ENCODE measurements around the gene OR6Q1.
"Not testable (repeated sequence)": the region's sequence is repeated elsewhere in the genome, so short reads cannot be mapped to it uniquely, and the experiment has no call there.

OR6Q1 gene, protein sequence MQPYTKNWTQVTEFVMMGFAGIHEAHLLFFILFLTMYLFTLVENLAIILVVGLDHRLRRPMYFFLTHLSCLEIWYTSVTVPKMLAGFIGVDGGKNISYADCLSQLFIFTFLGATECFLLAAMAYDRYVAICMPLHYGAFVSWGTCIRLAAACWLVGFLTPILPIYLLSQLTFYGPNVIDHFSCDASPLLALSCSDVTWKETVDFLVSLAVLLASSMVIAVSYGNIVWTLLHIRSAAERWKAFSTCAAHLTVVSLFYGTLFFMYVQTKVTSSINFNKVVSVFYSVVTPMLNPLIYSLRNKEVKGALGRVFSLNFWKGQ

DNA sequence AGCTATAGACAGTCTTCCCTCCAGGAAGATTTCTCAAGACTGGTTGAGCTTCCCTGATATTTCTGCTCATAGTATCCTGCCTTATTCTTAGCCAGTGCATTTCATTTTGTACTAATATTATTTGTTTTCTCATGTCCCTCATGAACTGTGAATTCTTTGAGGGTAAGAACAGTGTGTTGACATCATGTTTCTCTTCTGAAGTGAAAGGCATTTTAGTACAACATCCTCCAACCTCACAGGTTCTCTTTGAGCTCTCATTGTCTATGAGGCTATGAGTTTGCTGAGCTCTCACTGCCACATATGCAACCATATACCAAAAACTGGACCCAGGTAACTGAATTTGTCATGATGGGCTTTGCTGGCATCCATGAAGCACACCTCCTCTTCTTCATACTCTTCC is at the start of gene OR6Q1:
OR6Q1 (plus strand) TSS at position 301 of the 400 bp plus-strand sequence; CDS start at position 301, 0 bp downstream.
- no peak for DNase-seq

DNA sequence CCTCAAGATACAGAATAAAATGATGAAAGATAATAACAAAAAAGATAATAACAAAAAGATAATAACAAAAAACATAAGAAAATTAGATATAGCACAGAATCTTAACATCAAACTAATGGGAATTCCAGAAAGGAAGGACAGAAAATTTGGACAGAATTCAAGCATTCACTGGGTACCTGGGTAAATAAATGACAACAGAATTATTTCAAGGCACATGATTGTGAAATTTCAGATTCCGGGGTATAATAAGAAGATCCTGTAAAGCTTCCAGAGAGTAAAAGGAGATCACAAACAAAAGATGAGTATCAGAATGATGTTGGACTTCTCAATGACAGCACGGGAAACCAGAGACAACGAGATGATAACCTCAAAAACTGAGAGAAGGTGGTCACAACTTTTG is 49.2 kb upstream of the OR6Q1 start:
- no peak for DNase-seq

DNA sequence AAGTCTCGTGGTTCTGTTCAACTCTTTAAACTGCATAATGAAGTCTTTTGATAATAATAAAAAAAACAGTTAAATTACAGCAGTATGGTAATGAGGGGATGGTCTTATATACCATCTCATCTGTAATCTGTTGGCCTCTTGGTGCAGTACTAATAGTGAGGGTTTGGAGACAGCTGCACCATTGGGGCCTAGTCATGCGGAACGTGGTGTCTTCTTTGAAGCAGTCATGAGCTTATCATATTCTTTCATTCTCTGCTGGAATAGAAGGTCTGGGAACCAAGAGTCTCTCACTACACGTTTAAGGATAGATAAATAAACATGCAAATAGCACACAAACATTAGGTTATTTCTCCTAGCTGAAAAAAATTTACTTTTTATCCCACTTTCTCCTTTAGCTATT is 48.0 kb upstream of the OR6Q1 start:
- no peak for DNase-seq

DNA sequence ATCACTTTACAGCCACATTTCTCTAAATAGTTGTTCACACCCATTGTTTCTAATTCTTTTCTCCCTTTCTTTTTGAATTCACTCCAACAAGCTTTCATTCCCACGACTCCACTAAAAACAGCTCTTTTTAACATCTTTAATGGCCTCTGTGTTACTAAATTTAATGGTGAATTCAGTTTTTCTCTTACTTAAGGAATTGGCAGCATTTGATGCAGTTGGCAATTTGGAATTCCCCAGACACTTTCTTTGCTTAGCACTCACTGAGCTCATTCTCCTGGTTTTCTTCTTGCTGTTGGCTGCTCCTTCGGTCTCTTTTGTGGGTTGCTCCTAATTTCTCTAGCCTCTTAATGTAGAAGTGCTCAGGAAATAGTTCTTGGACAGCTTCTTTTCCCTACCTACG is 47.6 kb upstream of the OR6Q1 start:
- no peak for DNase-seq

DNA sequence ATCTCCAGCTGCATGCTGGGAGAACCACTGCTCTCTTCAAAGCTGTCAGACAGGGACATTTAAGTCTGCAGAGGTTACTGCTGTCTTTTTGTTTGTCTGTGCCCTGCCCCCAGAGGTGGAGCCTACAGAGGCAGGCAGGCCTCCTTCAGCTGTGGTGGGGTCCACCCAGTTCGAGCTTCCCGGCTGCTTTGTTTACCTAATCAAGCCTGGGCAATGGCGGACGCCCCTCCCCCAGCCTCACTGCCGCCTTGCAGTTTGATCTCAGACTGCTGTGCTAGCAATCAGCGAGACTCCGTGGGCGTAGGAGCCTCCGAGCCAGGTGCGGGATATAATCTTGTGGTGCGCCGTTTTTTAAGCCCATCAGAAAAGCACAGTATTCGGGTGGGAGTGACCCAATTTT is 31.2 kb upstream of the OR6Q1 start:
- DNase-seq = not testable (repeated sequence)

DNA sequence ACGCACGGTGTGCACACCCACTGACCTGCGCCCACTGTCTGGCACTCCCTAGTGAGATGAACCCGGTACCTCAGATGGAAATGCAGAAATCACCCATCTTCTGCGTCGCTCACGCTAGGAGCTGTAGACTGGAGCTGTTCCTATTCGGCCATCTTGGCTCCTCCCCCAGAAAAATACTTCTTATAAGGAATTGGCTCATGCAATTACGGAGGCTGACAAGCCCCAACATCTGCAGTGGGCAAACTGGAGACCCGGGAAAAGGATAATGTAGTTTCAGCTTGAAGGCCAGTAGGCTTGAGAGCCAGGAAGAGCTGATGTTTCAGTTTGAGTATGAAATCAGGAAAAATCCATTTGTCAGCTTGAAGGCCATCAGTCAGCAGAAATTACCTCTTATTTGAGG is 30.7 kb upstream of the OR6Q1 start:
- DNase-seq = not testable (repeated sequence)

DNA sequence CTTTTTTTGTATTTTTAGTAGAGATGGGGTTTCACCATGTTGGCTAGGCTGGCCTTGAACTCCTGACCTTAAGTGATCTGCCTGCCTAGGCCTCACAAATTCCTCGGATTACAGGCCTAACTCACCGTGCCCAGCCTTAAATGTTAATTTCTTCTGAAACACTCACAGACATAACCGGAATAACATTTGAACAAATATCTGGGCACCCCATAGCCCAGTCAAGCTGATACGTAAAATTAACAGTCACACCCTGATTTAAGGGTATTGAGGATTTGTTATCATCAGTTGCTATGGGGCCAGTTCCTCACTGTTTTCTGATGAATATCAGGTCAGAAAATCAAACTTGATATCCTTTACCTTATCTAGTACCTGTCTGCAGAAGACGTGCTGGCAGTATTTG is 30.1 kb upstream of the OR6Q1 start:
- no peak for DNase-seq

DNA sequence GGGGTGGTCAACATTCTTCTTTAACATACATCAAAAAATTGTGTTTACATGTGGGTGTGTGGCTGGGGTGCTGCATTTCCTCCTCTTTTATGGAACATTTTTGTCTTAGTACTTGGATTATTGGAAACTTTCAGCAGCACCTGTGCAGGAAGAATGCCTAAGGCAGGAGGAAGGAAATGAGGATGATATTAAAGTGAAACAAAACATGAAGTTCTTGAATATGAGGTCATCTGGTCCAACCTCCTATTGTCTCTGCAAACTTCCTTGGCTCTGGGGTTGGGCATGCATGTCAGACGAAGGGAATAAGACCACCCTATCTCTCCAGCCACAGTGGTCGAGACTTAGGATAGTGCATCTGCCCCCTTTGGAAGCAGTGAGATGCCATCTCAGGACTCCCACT is 27.7 kb upstream of the OR6Q1 start:
- no peak for DNase-seq

DNA sequence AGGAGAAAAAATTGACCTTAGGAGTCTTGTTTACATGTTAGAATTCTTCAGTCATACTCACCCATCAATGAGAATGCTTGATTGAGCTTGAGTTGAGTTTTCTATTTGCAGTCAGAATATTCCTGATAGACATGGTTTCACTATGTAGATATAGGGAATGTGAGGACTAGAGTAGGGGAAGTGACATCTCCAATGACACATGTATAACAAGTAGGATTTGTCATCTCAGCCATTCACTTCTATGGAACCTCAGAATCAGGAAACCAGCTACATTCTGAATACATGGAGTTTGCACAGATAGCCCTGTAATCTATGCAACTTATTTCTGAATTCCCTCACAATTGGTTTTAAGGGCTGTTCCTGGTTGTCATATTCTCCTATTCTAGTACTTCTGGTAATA is 27.2 kb upstream of the OR6Q1 start:
- DNase-seq = no peak

DNA sequence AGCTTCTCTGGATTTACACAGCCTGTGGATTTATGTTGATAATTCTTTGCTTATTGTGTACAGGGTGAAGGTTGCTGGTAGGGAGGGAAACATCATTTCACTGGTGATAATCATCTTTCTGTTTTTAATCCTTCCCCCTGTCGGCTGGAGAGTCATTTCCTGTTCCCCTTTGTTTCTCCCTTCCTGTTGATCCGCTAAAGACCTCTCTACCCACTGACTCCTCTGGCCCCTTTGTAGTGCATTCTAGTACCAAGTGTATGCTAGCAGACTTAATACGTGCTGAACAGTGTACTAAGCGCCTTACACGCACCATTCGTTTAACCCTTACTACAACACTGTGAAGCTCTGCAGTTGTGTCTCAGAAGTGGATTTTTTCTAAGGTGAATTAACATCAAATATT is 26.1 kb upstream of the OR6Q1 start:
- DNase-seq = no peak

DNA sequence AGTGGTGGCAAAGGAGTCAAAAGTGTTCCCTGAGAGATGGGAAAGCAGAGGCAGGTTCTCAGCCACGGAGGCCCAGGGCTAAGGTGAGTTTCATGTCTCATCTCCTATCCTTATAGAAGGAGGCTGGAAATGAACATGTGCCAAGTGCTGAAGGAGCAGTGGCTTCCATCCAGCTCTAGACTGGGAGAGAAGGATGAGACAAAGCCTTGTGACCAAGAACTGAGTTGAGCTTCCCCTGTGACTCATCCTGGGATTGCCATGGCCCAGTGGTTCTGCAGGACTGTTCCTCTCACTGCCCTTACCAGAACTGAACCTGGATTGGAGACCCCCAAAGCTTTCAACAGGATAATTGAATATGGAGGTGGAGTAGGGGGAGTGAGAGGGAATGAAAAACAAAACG is 23.8 kb upstream of the OR6Q1 start:
- no peak for DNase-seq

DNA sequence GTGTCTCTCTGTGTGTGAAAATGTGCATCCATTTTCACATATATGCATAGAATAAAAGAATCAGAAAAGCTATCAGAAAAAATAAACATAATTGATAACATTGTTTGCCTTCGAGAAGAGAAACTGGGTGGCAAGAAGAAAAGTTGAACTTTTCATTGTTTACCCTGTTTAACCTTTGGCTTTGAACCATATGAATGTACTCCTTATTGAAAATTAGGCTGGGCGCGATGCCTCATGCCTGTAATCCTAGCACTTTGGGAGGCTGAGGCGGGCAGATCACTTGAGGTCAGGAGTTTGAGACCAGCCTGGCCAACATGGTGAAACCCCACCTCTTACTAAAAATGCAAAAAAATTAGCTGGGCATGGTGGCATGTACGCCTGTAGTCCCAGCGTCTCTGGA is 19.0 kb upstream of the OR6Q1 start:
- DNase-seq = no peak

DNA sequence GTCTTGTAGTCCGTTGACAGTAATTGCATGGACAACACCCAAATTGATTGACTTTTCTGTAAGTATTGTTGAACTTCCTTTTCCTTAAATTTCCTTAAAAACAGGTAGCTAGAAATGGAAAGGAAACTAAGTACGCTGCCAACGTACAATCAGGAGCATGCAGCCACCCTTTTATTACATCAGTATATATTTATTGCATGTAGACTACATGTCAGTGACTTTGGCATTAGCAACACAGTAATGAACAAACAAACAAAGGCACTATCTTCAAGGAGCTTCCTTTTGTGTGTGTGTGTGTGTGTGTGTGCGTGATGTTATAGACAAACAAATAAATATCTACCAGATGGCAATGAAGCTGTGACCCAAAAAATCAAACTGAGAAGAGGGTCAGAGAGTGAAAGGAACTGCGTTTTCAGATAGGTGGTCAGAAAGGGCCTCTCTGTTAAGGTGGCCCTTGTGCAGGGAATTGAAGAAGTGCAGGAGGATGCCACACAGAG is 7.3 kb upstream of the OR6Q1 start, which contains the start of gene OR9Q1:
OR9Q1 (plus strand) TSS at position 447 of the 497 bp plus-strand sequence. CDS start 155,564 bp downstream, outside the sequence.
- DNase-seq = no peak

DNA sequence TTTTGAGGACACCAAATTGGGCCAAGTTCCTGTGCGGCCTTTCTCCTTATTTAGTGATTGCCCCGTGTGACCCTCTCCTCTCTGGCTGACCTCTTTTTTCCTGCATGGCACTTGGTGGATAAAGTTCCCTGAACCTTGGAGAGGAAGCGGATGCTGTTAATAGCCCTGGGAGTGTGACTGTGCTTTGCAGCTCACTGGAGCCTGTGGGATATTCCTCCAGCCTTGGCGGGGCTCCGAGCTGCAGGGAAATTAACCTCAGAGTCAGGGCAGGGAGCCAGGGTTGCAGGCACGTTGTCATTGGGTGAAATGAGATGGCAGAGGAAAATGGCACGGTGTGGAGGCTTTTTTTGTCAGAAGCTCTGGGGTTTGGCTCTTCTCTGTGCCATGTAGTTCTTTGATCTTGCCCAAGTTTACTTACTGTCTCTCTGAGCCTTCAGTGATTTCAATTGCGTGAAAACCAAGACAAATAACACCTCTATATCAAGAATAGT is 6.1 kb upstream of the OR6Q1 start:
- DNase-seq = no peak

DNA sequence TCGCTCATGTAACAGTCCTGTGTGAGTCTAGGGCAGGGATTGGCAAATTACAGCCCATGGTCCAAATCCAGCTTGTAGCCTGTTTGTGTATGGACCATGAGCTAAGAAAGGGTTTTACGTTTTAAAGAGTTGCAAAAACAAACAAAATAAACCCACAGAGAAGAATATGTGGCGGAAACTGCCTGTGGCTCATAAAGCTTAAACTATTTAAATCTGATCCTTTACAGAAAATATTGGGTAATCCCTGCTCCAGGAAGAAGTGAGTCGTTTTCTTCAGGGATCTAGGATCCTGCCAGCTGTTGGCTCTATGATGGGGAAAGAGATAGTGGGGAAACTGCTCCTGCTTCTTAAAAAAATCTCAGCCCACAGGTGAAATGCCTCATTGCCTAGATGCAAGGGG is 3.4 kb upstream of the OR6Q1 start:
- no peak for DNase-seq

DNA sequence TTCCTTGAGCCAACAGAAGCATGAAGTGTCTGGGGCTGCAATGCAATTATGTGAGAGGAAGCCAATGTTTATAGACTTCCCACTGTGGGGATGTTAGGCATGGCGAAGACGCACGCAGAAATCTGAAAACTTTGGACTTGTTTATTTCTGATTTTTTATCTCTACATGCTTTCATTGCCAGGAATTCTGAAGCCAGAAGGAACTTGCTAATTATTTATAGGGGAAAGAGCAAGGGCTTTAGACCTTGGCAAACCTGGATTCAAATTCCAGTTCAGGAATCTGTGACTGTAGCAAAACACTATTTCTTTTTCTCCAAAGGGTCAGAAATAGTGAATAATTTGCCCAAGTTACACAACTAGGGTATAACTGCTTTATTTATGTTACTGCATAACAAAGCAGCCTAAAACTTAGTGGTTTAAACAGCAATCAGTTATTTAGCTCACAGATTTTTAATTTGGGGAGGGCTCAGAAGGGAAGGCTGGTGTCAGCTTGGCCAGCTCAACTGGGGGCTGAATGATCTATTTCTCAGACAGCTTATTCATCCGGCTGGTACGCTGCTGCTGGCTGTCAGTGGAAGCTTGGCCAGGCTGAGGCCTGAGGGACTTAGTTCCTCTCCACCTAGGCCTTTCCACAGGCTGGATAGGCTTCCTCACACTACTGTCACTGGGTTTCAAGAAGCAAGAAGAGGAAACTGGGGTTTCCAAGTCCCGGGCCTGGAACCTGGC is 1.9 kb upstream of the OR6Q1 start:
- DNase-seq = no peak

DNA sequence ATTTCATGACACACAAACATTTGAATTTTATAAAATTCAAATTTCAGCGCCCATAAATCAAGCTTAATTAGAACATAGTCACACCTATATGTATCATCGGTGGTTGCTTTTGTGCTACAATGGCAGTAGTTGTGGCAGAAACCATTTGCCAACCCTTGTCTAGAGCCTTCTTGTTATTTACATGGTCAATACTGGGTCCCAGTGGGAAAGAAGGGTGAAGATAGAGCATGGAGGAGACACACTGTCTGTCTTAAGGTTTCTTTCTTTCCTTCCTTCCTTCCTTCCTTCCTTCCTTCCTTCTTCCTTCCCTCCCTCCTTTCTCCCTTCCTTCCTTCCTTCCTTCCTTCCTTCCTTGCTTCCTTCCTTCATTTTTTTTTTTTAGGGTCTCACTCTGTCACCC is 3.7 kb downstream of the OR6Q1 start:
- no peak for DNase-seq

DNA sequence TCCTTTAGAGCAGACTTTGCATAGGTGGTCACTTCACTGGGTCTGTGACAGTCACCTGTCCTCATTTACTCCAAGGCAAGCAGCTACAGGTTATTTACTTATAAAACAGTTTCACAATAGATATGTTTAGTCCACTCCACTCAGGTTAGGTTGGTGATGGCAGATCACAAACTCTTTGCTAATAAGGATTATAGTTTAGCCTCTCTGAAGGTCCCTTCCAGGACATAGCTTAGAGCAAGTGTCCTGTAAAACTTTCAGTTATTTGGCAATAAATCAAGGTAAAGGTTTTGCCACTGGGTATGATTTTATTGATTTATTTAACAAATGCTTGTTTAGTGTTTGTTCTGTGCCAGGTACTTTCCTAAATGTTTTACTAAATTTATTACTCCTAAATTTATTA is 8.8 kb downstream of the OR6Q1 start:
- no peak for DNase-seq

DNA sequence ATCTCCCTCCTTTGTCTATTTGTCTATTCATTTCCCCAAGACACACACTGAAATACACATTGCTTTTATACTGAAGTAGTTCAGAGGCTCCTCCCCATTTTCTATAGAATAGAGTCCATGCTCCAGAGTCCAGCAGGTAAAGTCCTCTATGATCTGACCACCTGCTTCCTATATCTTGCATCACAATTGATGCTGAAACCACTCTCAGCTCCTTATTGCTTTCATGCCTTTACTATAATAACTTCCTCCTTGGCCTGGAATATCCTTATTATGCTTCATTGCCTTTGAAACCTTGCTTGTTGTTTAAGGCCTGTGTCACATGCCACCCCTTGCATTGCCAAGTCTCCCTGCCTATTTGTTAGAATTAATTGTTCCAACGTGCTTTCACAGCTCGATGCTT is 12.6 kb downstream of the OR6Q1 start:
- DNase-seq = no peak

DNA sequence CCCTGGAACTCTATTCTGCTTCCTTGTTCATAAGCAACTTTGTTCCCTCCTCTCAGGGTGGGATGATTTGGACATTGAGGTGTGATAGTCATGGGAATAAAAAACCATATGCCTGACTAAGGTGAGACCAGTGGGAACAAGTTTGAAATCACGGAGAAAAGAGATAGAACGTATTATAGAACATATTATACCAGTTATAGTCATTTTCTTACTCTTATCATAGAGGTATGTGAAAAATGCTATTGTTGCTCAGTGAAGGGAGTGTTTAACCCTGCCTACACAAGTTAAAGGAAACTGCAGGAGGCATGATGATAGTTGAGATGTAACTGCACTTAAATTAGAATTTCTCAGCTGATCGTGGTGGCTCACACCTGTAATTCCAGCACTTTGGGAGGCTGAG is 15.5 kb downstream of the OR6Q1 start:
- DNase-seq = no peak

DNA sequence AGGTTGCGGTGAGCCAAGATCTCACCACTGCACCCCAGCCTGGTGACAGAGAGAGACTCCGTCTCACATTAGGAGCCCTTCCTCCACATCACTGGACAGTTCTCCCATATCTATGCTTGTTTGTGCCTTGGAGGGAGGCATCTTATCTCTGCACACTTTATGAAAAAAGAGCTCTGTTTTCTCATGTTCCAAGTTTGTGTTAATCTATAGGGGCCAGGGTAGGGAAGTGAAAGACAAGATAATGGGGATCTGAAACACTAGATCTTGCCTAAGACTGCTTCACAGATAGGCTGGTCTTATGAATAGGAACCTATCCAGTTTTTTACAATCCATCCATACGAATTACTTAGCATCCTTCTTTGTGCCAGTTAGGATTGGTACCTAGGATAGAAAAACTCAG is 17.1 kb downstream of the OR6Q1 start:
- no peak for DNase-seq

DNA sequence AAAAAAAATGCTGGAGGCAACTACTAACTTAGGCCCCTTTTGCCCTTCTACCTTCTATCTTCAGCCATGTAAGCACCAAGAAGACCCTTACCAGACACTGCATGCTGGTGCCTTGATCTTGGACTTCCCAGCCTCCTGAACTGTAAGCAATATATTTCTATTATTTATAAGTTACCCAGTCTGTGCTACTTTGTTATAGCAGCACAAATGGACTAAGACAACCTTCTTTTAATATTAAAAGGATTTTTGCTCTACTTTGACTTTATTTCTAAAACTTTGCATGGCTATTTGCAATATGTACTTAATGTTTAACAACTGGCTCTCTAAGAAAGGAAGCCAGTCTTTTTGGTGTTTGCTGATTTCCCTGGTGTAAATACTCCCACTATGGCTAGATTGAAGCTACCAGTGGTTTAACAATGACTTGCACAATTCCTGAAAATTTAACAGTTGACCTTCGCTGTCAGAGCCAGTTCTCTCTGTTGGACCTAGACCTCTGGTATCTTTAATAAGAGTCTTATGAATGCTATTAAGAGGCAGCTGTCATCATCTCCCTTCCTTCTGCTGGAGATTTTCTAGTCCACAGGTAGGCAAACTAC is 25.2 kb downstream of the OR6Q1 start:
- no peak for DNase-seq

DNA sequence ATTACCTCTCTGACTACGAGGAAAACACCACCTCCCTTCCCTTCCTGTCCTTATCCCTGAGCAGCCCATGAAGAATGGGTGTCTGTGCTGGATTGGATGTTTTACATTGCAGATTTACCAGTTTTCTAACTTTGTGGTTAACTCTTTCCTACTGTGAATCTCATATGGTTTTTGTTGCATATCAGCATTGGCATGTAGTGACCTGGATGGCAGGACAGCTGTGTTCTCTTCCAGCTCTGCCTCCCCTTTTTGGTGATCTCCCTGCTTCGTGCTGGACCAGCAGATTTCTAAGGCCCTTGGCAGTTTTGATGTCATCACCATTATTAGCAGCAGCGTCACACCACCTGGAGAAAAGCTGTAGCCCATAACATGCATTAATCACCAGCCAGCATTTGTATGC is 26.7 kb downstream of the OR6Q1 start:
- DNase-seq = no peak

All from stimulated activated naive CD4-positive, alpha-beta T cell (primary cell).